HG03442 (cell line): ENCODE results near the gene KLHL7.
"Not testable (repeated sequence)": the region's sequence is repeated elsewhere in the genome, so short reads cannot be mapped to it uniquely, and the experiment has no call there.

Experiments used
- ATAC-seq: cut with Tn5 transposase; IDR thresholded peaks from one replicate; pipeline ENCODE4 v1.9.1; 2021; ENCODE audit warnings: mild to moderate bottlenecking, moderate library complexity; ENCODE audit not compliant: unreplicated experiment

The KLHL7 gene

GRCh38 chr7:23168111-23168885 is 62.7 kb downstream of the KLHL7 start:
- no peak for ATAC-seq

- ATAC-seq: no peak
These were observed 70.4 kb downstream of the KLHL7 start for GRCh38 chr7:23175938-23176337.

GRCh38 chr7:23181684-23182553 is 76.3 kb downstream of the KLHL7 start, which contains the start of gene NUP42:
NUP42 (plus strand) TSS chr7:23182048; CDS start chr7:23182086, 38 bp downstream.
- peak; percentile 92 for ATAC-seq

- no peak for ATAC-seq
These were observed 77.9 kb downstream of the KLHL7 start for GRCh38 chr7:23183279-23184012.

GRCh38 chr7:23184291-23184690 is 78.7 kb downstream of the KLHL7 start:
- no peak for ATAC-seq

GRCh38 chr7:23184709-23185359 is 79.2 kb downstream of the KLHL7 start:
- no peak for ATAC-seq

- ATAC-seq: no peak
These were observed 80.4 kb downstream of the KLHL7 start for GRCh38 chr7:23185980-23186379.

GRCh38 chr7:23191022-23191421 is 85.4 kb downstream of the KLHL7 start:
- no peak for ATAC-seq

- ATAC-seq: not testable (repeated sequence)
These were observed 88.2 kb downstream of the KLHL7 start for GRCh38 chr7:23193650-23194227.

- ATAC-seq: no peak
These were observed 90.7 kb downstream of the KLHL7 start for GRCh38 chr7:23196306-23196705.

- not testable (repeated sequence) for ATAC-seq
These were observed 92.2 kb downstream of the KLHL7 start for GRCh38 chr7:23197745-23198144.

GRCh38 chr7:23200331-23200730 is 94.7 kb downstream of the KLHL7 start:
- ATAC-seq: no peak

GRCh38 chr7:23204241-23204640 is 98.7 kb downstream of the KLHL7 start:
- ATAC-seq: no peak

GRCh38 chr7:23205577-23205908 is 100.0 kb downstream of the KLHL7 start:
- ATAC-seq: no peak

- peak; percentile 45 for ATAC-seq
These were observed 100.6 kb downstream of the KLHL7 start for GRCh38 chr7:23205909-23206767.

- ATAC-seq: no peak
These were observed 101.4 kb downstream of the KLHL7 start for GRCh38 chr7:23207021-23207420.

- no peak for ATAC-seq
These were observed 102.3 kb downstream of the KLHL7 start for GRCh38 chr7:23207884-23208283.

GRCh38 chr7:23208316-23208715 is 102.7 kb downstream of the KLHL7 start:
- no peak for ATAC-seq

- ATAC-seq: no peak
These were observed 104.9 kb downstream of the KLHL7 start for GRCh38 chr7:23210506-23210905.

GRCh38 chr7:23211589-23211988 is 106.0 kb downstream of the KLHL7 start:
- ATAC-seq: no peak
